K562 (cell line): ENCODE measurements around the gene GLYAT. TPM values are rescaled to one million over a fixed set of nuclear protein-coding genes. Genes with fewer than 3 reads are reported as not detected.

Experiments
- BRF1 ChIP-seq: IDR thresholded peaks from 3 replicates; pipeline ENCODE4 v1.6.1; 2011; ENCODE audit warnings: borderline replicate concordance, mild to moderate bottlenecking; ENCODE audit not compliant: insufficient read length; ENCODE audit errors: extremely low read depth
- CTBP1 ChIP-seq: fragments of 450-650 bp; IDR thresholded peaks from 2 replicates; pipeline ENCODE4 v1.6.1; 2016; ENCODE audit warnings: borderline replicate concordance
- EZH2 ChIP-seq: IDR thresholded peaks from 2 replicates; pipeline ENCODE4 v1.6.1; 2012; ENCODE audit warnings: low read depth, mild to moderate bottlenecking, inconsistent platforms, low read length, borderline replicate concordance
- KLF16 ChIP-seq: IDR thresholded peaks from 2 replicates; pipeline ENCODE4 v1.6.1; 2016; ENCODE audit warnings: antibody characterized with exemption
- LCOR ChIP-seq: sonication (generic); formaldehyde crosslinking; IDR thresholded peaks from 2 replicates; pipeline ENCODE4 v1.8.0; 2022; ENCODE audit warnings: mild to moderate bottlenecking, missing genetic modification reagents
- MAZ ChIP-seq, 2 experiments: fragments of 450-650 bp in 1 of 2; sonication (generic) in 1 of 2; formaldehyde crosslinking; IDR thresholded peaks in 1 of 2; conservative IDR thresholded peaks in 1 of 2; 2 replicates each; pipeline versions ENCODE4 v1.4.0 to v1.5.0; 2020; ENCODE audit warnings: mild to moderate bottlenecking in 1 of 2, missing genetic modification reagents in 1 of 2
- MEF2D ChIP-seq: conservative IDR thresholded peaks from 2 replicates; pipeline ENCODE4 v1.6.1; 2016; ENCODE audit warnings: low read depth, missing genetic modification characterization, missing compliant biosample characterization
- MTA3 ChIP-seq: fragments of 450-650 bp; formaldehyde crosslinking; IDR thresholded peaks from 2 replicates; pipeline ENCODE4 v1.6.1; 2017; ENCODE audit warnings: mild to moderate bottlenecking, borderline replicate concordance
- NCOA2 ChIP-seq, 2 experiments: fragments of 450-650 bp; IDR thresholded peaks; 2 replicates each; pipeline ENCODE4 v1.6.1; 2018; ENCODE audit warnings: mild to moderate bottlenecking in 2 of 2, moderate library complexity in 1 of 2; ENCODE audit not compliant: partially characterized antibody in 2 of 2
- RBM22 ChIP-seq: fragments of 200-400 bp; formaldehyde crosslinking; IDR thresholded peaks from 2 replicates; pipeline ENCODE4 v1.6.1; 2018; ENCODE audit warnings: low read length, low read depth; ENCODE audit not compliant: poor library complexity, severe bottlenecking
- RCOR1 ChIP-seq, 2 experiments: IDR thresholded peaks; 2 replicates each; pipeline ENCODE4 v1.6.1; 2012; ENCODE audit warnings: low read depth in 2 of 2, low read length in 2 of 2, borderline replicate concordance in 1 of 2, improper control_type of control experiment in 1 of 2
- REST ChIP-seq, 2 experiments: fragments of 450-650 bp; formaldehyde crosslinking in 1 of 2; IDR thresholded peaks; 2 replicates each; pipeline versions ENCODE4 v1.4.0 to v1.6.1; 2014 to 2020; ENCODE audit warnings: mild to moderate bottlenecking in 2 of 2, borderline replicate concordance in 1 of 2, low read depth in 1 of 2
- SMAD4 ChIP-seq: fragments of 250-450 bp; sonication (Bioruptor Pico); conservative IDR thresholded peaks from 2 replicates; pipeline ENCODE4 v1.8.0; 2021; ENCODE audit warnings: inconsistent platforms, mild to moderate bottlenecking, moderate library complexity
- TGIF2 ChIP-seq: sonication (generic); formaldehyde crosslinking; IDR thresholded peaks from 2 replicates; pipeline ENCODE4 v1.8.1; 2022; ENCODE audit warnings: mild to moderate bottlenecking, missing genetic modification reagents, moderate library complexity
- ZNF133 ChIP-seq: fragments of 250-450 bp; sonication (Bioruptor Pico); IDR thresholded peaks from 2 replicates; pipeline ENCODE4 v1.4.0; 2020; ENCODE audit warnings: mild to moderate bottlenecking
- ZNF24 ChIP-seq: fragments of 450-650 bp; IDR thresholded peaks from 2 replicates; pipeline ENCODE4 v1.6.1; 2016
- ZNF75A ChIP-seq: fragments of 450-650 bp; formaldehyde crosslinking; IDR thresholded peaks from 2 replicates; pipeline ENCODE4 v1.4.0; 2020; ENCODE audit warnings: mild to moderate bottlenecking
- ZNF76 ChIP-seq: fragments of 250-450 bp; sonication (Bioruptor Pico); IDR thresholded peaks from 2 replicates; pipeline ENCODE4 v1.4.0; 2020; ENCODE audit warnings: mild to moderate bottlenecking, moderate library complexity, borderline replicate concordance
- polyA plus RNA-seq, 8 experiments: library from polyadenylated mRNA; depleted of rRNA in 4 of 8; stranded (reverse) in 5 of 8; unstranded in 3 of 8; fragments of >200 nt; fragmentation: Nextera tagmentation in 2 of 8; fragmentation: Illumina TruSeq in 1 of 8; extraction: Ambion mirVana in 2 of 8; extraction: Trizol in 1 of 8; gene quantifications; 2 replicates each; pipeline versions ENCODE4 v1.2.1 to v1.2.3, GENCODE V29; 2011 to 2014; ENCODE audit warnings: inconsistent platforms in 1 of 8, missing spikeins in 1 of 8
- total RNA-seq, 7 experiments: library from RNA; depleted of rRNA in 6 of 7; stranded (reverse); fragments of >200 nt in 6 of 7; fragmentation: Illumina TruSeq in 2 of 7; extraction: Trizol in 2 of 7; gene quantifications; 2 replicates each; pipeline versions ENCODE4 v1.2.1 to v1.2.3, GENCODE V29; 2011 to 2021; ENCODE audit warnings: low replicate concordance in 1 of 7
- TF ChIP-seq, protein P1 (sequence below): sonication (generic); formaldehyde crosslinking; IDR thresholded peaks from 2 replicates; pipeline ENCODE4 v1.8.0; 2022; ENCODE audit warnings: mild to moderate bottlenecking, missing genetic modification reagents

Gene GLYAT
- total and polyA plus RNA-seq, 9 of the 15 experiments (the other 6 are each of a cell fraction or from before 2014, with no cell fraction given) = not detected

GRCh38 chr11:58675334-58676155, 56.2 kb downstream of the GLYAT start (continued):
- TF ChIP-seq REST (IDR thresholded peaks at IDR 0.05; ENCODE audit: borderline replicate concordance) (peak; percentile 64), REST (CRISPR knock-in tag; IDR thresholded peaks at IDR 0.05; ENCODE audit: low read depth) (no peak), BRF1 (no peak), ZNF75A (CRISPR knock-in tag) (no peak), CTBP1 (peak; percentile 42; the same call in 1 of the 2 replicates), MTA3 (no peak), TGIF2 (CRISPR knock-in tag) (no peak), EZH2 (no peak), RCOR1 (IDR thresholded peaks at IDR 0.05; ENCODE audit: borderline replicate concordance in 1 of 2, low read depth in 2 of 2, low read length in 2 of 2) (peak in 1 of 2 experiments; percentile 60; a peak in 1 of 4 replicates), NCOA2 (IDR thresholded peaks at IDR 0.05; ENCODE audit: partially characterized antibody in 2 of 2) (no peak), RBM22 (no peak), ZNF133 (CRISPR knock-in tag) (no peak), ZNF76 (CRISPR knock-in tag) (no peak), MAZ (CRISPR knock-in tag; conservative IDR thresholded peaks at IDR 0.05 in 1 of 2, IDR thresholded peaks at IDR 0.05 in 1 of 2) (0 out of 4 replicates have a peak, but pooled peaks of 1 of the 2 experiments have one; percentile 17), LCOR (no peak), SMAD4 (CRISPR knock-in tag) (no peak), ZNF24 (0 out of 2 replicates have a peak, but pooled peaks have one; percentile 17), MEF2D (tag) (no peak), KLF16 (no peak)
- TF ChIP-seq, protein P1, sequence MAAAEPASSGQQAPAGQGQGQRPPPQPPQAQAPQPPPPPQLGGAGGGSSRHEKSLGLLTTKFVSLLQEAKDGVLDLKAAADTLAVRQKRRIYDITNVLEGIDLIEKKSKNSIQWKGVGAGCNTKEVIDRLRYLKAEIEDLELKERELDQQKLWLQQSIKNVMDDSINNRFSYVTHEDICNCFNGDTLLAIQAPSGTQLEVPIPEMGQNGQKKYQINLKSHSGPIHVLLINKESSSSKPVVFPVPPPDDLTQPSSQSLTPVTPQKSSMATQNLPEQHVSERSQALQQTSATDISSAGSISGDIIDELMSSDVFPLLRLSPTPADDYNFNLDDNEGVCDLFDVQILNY (CRISPR knock-in tag) = no peak
